A549 (cell line): ENCODE data around the gene TRMT1. TPM values are rescaled to one million over a fixed set of nuclear protein-coding genes. Genes with fewer than 3 reads are reported as not detected.

ENCODE experiments used
- ATAC-seq, 2 experiments: fragments of 200-7000 bp in 1 of 2; fragments of >200 bp in 1 of 2; cut with Nextera tagmentation in 1 of 2; cut with Tn5 transposase in 1 of 2; 3 replicates each; pipeline versions ENCODE4 v1.8.0 to v1.9.1; 2018 to 2020; ENCODE audit warnings: mild to moderate bottlenecking in 1 of 2, moderate library complexity in 1 of 2
- CTCF ChIA-PET: fragments of 300-600 bp; sonication (Branson Sonifier 250); formaldehyde crosslinking; extraction: SDS; loops from one replicate; lab custom pipeline; 2021; ENCODE audit warnings: antibody characterized with exemption, inconsistent platforms; lab: Yijun Ruan, JAX
- POLR2A ChIA-PET: fragments of 350-600 bp; formaldehyde crosslinking; extraction: SDS; loops from one replicate; lab custom pipeline; 2021; ENCODE audit warnings: antibody characterized with exemption, inconsistent platforms; lab: Yijun Ruan, JAX
- DNase-seq, 2 experiments: peaks; one replicate each; pipeline versions ENCODE4 v3.0.0 to v3.0.0-alpha.2; 2011 to 2016; ENCODE audit warnings: low read depth in 1 of 2, low spot score in 1 of 2
- FAIRE-seq: peaks from 2 replicates; lab custom pipeline; 2011; peaks lifted over from hg19 to GRCh38; lab: Jason Lieb, UNC
- H3K27ac ChIP-seq, 2 experiments: fragments of >200 bp; sonication (Bioruptor Twin); formaldehyde crosslinking; 3 replicates each; pipeline ENCODE4 v1.5.1; 2016 to 2017
- H3K4me1 ChIP-seq: fragments of >200 bp; sonication (Bioruptor Twin); formaldehyde crosslinking; 3 replicates; pipeline ENCODE4 v1.6.1; 2016
- H3K4me2 ChIP-seq: fragments of >200 bp; sonication (Bioruptor Twin); formaldehyde crosslinking; 3 replicates; pipeline ENCODE4 v1.6.1; 2016
- H3K4me3 ChIP-seq: fragments of >200 bp; sonication (Bioruptor Twin); formaldehyde crosslinking; 3 replicates; pipeline ENCODE4 v1.5.1; 2016
- H3K9me3 ChIP-seq: fragments of >200 bp; sonication (Bioruptor Twin); formaldehyde crosslinking; 3 replicates; pipeline ENCODE4 v1.6.1; 2016
- BHLHE40 ChIP-seq: IDR thresholded peaks from 2 replicates; pipeline ENCODE4 v1.6.1; 2012; ENCODE audit warnings: low read depth, low read length, inconsistent platforms
- EP300 ChIP-seq, 2 experiments: fragments of >200 bp; sonication (Bioruptor Twin); formaldehyde crosslinking; IDR thresholded peaks; 2 replicates in 1 of 2; 3 replicates in 1 of 2; pipeline ENCODE4 v1.6.1; 2016 to 2017
- ESRRA ChIP-seq: fragments of 150-350 bp; IDR thresholded peaks from 2 replicates; pipeline ENCODE4 v1.6.1; 2014; ENCODE audit warnings: mild to moderate bottlenecking, low read length, borderline replicate concordance
- FOSB ChIP-seq: fragments of 250-450 bp; sonication (Bioruptor Pico); IDR thresholded peaks from 2 replicates; pipeline ENCODE4 v1.5.0; 2020; ENCODE audit warnings: mild to moderate bottlenecking, moderate library complexity
- JUN ChIP-seq, 2 experiments: fragments of >200 bp; sonication (Bioruptor Twin); formaldehyde crosslinking; IDR thresholded peaks; 2 replicates in 1 of 2; 3 replicates in 1 of 2; pipeline ENCODE4 v1.6.1; 2016 to 2017
- JUNB ChIP-seq: fragments of >200 bp; sonication (Bioruptor Twin); formaldehyde crosslinking; IDR thresholded peaks from 2 replicates; pipeline ENCODE4 v1.6.1; 2016
- NFE2L2 ChIP-seq: fragments of 150-350 bp; conservative IDR thresholded peaks from 2 replicates; pipeline ENCODE4 v1.6.1; 2014; ENCODE audit warnings: low read length
- NPAS2 ChIP-seq: fragments of 250-450 bp; sonication (Bioruptor Pico); IDR thresholded peaks from 2 replicates; pipeline ENCODE4 v1.8.0; 2022; ENCODE audit warnings: mild to moderate bottlenecking, moderate library complexity, borderline replicate concordance
- PHF8 ChIP-seq: fragments of 200-600 bp; sonication (generic); IDR thresholded peaks from 2 replicates; pipeline ENCODE4 v1.6.1; 2016; ENCODE audit warnings: low read depth, mild to moderate bottlenecking, antibody characterized with exemption, moderate library complexity, borderline replicate concordance
- POLR2AphosphoS2 ChIP-seq: conservative IDR thresholded peaks from 2 replicates; pipeline ENCODE4 v1.6.1; 2012; ENCODE audit warnings: low read length, improper control_type of control experiment, inconsistent platforms
- RCOR1 ChIP-seq: fragments of 150-350 bp; IDR thresholded peaks from 2 replicates; pipeline ENCODE4 v1.6.1; 2014; ENCODE audit warnings: antibody characterized with exemption, low read length, low read depth
- RFX5 ChIP-seq: fragments of 450-650 bp; IDR thresholded peaks from 2 replicates; pipeline ENCODE4 v1.7.1; 2014; ENCODE audit warnings: antibody characterized with exemption, mild to moderate bottlenecking, moderate library complexity
- RNF2 ChIP-seq: fragments of 200-600 bp; sonication (generic); IDR thresholded peaks from 2 replicates; pipeline ENCODE4 v1.6.1; 2016; ENCODE audit warnings: low read depth, mild to moderate bottlenecking, antibody characterized with exemption, moderate library complexity, borderline replicate concordance
- SMC3 ChIP-seq: fragments of >200 bp; sonication (Bioruptor Twin); formaldehyde crosslinking; IDR thresholded peaks from 3 replicates; pipeline ENCODE4 v1.6.1; 2018; ENCODE audit warnings: inconsistent platforms
- SREBF2 ChIP-seq: fragments of 450-650 bp; IDR thresholded peaks from 2 replicates; pipeline ENCODE4 v1.6.1; 2014; ENCODE audit warnings: mild to moderate bottlenecking, moderate library complexity
- ZSCAN20 ChIP-seq: fragments of 250-450 bp; sonication (Bioruptor Pico); IDR thresholded peaks from 2 replicates; pipeline ENCODE4 v1.8.0; 2022; ENCODE audit warnings: mild to moderate bottlenecking, moderate library complexity
- WGBS: methylation state at CpG from one replicate; pipeline ENCODE4 v1.1.6; 2017; ENCODE audit errors: missing lambda C conversion rate; 5-methylcytosine and 5-hydroxymethylcytosine counted together
- polyA plus RNA-seq, 4 experiments: library from polyadenylated mRNA; depleted of rRNA in 3 of 4; stranded (reverse); fragments of >200 nt; fragmentation: RNase III in 1 of 4; extraction: RNeasy Plus Mini Kit Qiagen cat#74134 plus additional on column Dnase treatment in 1 of 4; gene quantifications; 2 replicates in 3 of 4; 3 replicates in 1 of 4; pipeline ENCODE4 v1.2.3, GENCODE V29; 2011 to 2017
- TF ChIP-seq, protein P1 (sequence below): fragments of >200 bp; sonication (Bioruptor Twin); formaldehyde crosslinking; IDR thresholded peaks from 3 replicates; pipeline ENCODE4 v1.6.1; 2016
- TF ChIP-seq, protein P2 (sequence below): fragments of 200-600 bp; sonication (generic); IDR thresholded peaks from 2 replicates; pipeline ENCODE4 v1.6.1; 2016; ENCODE audit warnings: antibody characterized with exemption, mild to moderate bottlenecking, moderate library complexity
- TF ChIP-seq, protein P3 (sequence below): fragments of >200 bp; sonication (Bioruptor Twin); formaldehyde crosslinking; IDR thresholded peaks from 2 replicates; pipeline ENCODE4 v1.6.1; 2016
- TF ChIP-seq, protein P4 (sequence below): fragments of 250-450 bp; sonication (Bioruptor Pico); IDR thresholded peaks from 2 replicates; pipeline ENCODE4 v1.5.0; 2020; ENCODE audit warnings: low read depth, mild to moderate bottlenecking, moderate library complexity

The TRMT1 gene
- polyA plus RNA-seq, 2 of the 4 experiments (the other 2 are of a cell fraction): 18.2 to 29.8 TPM

DNA sequence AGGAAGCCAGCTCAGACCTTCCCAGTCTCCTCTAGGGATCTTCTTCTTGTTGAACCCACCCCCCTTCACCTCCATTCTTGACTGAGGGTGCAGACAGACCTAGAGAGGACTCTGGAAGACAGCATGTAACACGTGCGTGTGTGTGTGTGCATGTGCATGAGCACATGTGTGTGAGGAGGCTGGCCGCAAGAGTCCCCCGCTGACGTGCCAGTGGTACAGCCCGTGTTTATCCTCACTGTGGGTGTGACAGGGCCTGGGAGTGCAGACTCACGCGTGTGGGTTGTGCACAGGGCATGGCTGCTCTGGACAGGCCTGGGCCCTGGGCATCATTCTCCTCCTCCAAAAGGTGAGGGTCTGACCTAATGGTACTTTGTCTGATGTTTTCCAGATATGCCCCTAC, 40.2 kb downstream of the TRMT1 start:
- no peak overlapping the region for H3K4me2 ChIP-seq
- POLR2A ChIA-PET: no interaction called here
- H3K4me1 ChIP-seq: peaks cover 17% of the 10 kb centered on the region
- no peak for FAIRE-seq
- 83% methylated on average over 8 of the region's 8 CpGs for WGBS
- TF ChIP-seq EP300 (IDR thresholded peaks at IDR 0.05) (no peak), NFE2L2 (no peak), RFX5 (no peak), RCOR1 (no peak), PHF8 (no peak), JUNB (no peak), JUN (IDR thresholded peaks at IDR 0.05) (no peak), SMC3 (no peak), SREBF2 (no peak), RNF2 (no peak), POLR2AphosphoS2 (no peak)
- TF ChIP-seq, protein P1, sequence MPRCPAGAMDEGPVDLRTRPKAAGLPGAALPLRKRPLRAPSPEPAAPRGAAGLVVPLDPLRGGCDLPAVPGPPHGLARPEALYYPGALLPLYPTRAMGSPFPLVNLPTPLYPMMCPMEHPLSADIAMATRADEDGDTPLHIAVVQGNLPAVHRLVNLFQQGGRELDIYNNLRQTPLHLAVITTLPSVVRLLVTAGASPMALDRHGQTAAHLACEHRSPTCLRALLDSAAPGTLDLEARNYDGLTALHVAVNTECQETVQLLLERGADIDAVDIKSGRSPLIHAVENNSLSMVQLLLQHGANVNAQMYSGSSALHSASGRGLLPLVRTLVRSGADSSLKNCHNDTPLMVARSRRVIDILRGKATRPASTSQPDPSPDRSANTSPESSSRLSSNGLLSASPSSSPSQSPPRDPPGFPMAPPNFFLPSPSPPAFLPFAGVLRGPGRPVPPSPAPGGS: no peak
- TF ChIP-seq, protein P2, sequence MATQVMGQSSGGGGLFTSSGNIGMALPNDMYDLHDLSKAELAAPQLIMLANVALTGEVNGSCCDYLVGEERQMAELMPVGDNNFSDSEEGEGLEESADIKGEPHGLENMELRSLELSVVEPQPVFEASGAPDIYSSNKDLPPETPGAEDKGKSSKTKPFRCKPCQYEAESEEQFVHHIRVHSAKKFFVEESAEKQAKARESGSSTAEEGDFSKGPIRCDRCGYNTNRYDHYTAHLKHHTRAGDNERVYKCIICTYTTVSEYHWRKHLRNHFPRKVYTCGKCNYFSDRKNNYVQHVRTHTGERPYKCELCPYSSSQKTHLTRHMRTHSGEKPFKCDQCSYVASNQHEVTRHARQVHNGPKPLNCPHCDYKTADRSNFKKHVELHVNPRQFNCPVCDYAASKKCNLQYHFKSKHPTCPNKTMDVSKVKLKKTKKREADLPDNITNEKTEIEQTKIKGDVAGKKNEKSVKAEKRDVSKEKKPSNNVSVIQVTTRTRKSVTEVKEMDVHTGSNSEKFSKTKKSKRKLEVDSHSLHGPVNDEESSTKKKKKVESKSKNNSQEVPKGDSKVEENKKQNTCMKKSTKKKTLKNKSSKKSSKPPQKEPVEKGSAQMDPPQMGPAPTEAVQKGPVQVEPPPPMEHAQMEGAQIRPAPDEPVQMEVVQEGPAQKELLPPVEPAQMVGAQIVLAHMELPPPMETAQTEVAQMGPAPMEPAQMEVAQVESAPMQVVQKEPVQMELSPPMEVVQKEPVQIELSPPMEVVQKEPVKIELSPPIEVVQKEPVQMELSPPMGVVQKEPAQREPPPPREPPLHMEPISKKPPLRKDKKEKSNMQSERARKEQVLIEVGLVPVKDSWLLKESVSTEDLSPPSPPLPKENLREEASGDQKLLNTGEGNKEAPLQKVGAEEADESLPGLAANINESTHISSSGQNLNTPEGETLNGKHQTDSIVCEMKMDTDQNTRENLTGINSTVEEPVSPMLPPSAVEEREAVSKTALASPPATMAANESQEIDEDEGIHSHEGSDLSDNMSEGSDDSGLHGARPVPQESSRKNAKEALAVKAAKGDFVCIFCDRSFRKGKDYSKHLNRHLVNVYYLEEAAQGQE: no peak
- TF ChIP-seq, all 56 proteins: peak for 0
- CTCF ChIA-PET: interaction anchor here (0.5 to 6.9 kb wide), 3 partner anchors 15 to 673 kb away, joined by 3 to 47 read pairs (median 11); no protein-coding TSS in a partner anchor
- no peak for ATAC-seq
- H3K9me3 ChIP-seq: no peaks in the 10 kb centered on the region
- H3K4me3 ChIP-seq: no peak overlapping the region
- DNase-seq: no peak
- H3K27ac ChIP-seq: no peak overlapping the region

DNA sequence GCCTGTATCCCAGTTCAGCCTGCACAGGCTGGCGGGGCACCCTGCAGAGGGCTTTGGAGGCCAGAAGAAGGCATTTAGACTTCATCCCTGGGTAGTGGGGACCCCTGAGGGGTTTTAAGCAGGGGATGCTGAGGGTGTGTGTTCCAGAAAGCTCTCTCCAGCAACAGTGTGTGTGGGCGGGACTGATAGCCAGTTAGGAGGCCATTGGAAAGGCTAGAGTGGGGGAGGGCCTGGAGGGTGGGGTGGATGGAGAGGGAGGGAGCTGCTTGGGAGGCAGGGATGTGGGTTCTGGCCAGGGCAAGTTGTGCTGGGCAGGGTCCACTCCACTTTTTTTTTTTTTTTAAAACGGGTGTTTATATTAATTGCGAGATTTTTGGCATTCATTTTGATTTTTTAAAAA, 42.2 kb downstream of the TRMT1 start:
- no peak overlapping the region for H3K4me2 ChIP-seq
- no peak overlapping the region for H3K27ac ChIP-seq
- H3K4me3 ChIP-seq: no peak overlapping the region
- no peak for TF ChIP-seq NFE2L2
- TF ChIP-seq SREBF2: no peak
- TF ChIP-seq ESRRA: no peak
- TF ChIP-seq, protein P3, sequence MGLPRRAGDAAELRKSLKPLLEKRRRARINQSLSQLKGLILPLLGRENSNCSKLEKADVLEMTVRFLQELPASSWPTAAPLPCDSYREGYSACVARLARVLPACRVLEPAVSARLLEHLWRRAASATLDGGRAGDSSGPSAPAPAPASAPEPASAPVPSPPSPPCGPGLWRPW: no peak
- no peak for TF ChIP-seq NPAS2 (CRISPR knock-in tag)
- no peak for TF ChIP-seq ZSCAN20
- TF ChIP-seq FOSB (CRISPR knock-in tag): no peak
- TF ChIP-seq, protein P4, sequence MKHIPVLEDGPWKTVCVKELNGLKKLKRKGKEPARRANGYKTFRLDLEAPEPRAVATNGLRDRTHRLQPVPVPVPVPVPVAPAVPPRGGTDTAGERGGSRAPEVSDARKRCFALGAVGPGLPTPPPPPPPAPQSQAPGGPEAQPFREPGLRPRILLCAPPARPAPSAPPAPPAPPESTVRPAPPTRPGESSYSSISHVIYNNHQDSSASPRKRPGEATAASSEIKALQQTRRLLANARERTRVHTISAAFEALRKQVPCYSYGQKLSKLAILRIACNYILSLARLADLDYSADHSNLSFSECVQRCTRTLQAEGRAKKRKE (CRISPR knock-in tag): no peak
- no peak for TF ChIP-seq BHLHE40
- TF ChIP-seq, all 56 proteins: peak for 0
- ATAC-seq (no peak), DNase-seq (no peak), FAIRE-seq (no peak)
- Histone ChIP-seq H3K4me1 (peaks cover 6% of the 10 kb centered on the region), H3K9me3 (no peaks in the 10 kb centered on the region)
- CTCF ChIA-PET: interaction anchor here (1.2 to 6.9 kb wide), 6 partner anchors 13 to 109 kb away, joined by 3 to 47 read pairs (median 13); no protein-coding TSS in a partner anchor
- POLR2A ChIA-PET: no interaction called here
- WGBS: 68% methylated on average over 4 of the region's 4 CpGs
